Measurements from ENCODE around the gene CEP152.
"Not testable (repeated sequence)": the region's sequence is repeated elsewhere in the genome, so short reads cannot be mapped to it uniquely, and the experiment has no call there.

Gene CEP152

GRCh38 chr15:48810414-48811324 lies at the start of gene CEP152:
CEP152 (minus strand) TSS chr15:48811069; CDS start chr15:48805649, 5,420 bp downstream.
- peak; percentile 47 to 99 (median 92) for DNase-seq

DNA sequence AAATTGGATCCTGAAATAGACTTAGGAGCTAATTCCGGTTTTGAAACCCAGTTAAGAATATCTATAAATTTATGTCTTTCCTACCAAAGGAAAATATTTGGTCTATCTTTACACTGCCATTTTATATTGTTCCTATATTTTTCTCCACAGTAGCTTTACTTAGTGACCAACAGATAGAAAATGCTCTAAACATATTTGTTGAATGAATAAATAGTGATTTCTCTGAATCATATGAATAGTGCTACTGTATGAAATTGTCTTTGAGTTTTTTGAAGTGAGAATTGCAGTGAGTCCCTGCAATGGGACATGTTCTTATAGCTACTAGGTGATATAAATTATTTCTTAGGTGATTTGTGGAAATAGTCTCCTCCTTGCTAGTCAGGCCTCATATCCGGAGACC lies 48.6 kb upstream of the CEP152 start:
- DNase-seq = no peak

DNA sequence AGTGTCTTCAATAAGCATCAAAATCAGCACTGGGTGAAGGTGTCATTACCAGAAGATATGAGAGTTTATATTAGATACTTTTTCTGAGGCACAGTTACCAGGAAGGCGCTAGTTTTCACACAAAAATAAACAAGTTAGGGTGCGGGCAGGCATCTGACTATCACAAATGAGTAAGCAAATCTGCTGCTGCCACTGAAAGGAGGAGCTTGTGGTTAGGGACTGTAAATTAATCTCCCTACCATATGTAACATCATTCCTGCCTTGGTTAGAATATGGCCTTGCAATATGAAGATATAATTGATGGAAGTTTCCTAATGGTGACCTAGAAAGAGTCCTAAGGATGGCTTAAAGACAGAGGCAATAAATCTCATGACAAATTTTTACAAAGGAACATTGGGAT lies 47.5 kb upstream of the CEP152 start:
- no peak for DNase-seq

DNA sequence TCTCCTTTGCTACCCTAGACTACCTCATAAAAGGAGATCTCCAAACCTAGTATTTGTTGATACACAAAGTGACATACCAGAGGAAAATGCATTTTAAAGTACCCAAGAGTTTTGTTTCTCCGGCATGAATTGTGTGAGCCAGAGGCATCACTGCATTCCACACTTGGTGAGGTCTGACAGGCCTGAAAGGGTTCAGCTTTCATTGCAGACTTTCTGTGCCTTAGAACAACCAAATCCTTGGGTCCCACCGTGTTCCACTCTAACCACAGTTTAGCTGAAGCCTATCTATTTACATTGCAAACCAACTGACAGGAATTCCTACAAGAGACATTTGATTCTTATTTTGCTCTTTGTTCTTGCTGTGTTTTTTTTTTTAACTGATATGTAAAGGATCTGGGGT lies 46.1 kb upstream of the CEP152 start:
- DNase-seq = no peak

DNA sequence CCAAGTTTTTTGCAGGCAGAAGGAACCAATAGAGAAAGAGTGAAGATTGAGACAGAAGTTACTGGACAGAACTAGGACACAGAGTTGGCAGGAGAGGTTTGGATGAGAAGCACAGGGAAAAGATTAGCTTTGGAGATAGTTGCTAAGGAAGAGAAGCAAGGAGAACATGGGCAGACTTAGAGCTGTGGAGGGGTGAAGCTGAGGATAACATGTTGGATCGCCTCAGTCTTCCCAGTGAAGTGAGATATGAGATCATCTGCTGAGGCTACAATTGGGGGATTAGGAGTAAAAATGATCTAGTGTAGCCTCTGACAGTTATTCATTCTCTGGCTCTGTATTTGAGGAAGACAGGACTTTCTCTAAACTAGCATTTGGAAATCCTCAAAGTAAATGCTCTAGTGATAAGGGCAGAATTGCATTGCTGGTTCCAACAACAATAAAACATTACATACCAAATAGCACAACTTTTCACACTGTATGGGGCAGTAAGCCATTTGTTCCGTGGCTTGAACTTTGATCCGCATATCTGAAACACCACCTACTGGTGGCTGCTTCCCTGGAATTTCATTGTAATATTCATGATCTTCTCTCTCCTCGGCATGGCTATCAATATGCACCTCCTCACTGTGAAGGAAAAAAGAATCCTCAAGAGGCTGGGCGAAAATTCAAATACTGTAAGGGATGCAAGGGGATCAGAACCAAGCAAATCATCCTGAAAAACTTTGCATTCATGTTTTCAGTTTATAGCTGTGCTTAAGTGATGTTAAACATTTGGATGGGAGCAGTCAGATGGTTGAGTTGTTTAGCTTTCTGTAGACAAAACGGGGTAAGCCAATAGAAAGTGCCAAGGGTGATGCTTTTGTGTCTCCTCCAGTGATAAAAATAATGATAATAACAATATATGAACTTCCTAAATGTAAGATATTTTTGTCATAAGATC lies 44.9 kb upstream of the CEP152 start:
- peak in 3 of 58 donors; percentile 1 to 11 (median 7) for DNase-seq

DNA sequence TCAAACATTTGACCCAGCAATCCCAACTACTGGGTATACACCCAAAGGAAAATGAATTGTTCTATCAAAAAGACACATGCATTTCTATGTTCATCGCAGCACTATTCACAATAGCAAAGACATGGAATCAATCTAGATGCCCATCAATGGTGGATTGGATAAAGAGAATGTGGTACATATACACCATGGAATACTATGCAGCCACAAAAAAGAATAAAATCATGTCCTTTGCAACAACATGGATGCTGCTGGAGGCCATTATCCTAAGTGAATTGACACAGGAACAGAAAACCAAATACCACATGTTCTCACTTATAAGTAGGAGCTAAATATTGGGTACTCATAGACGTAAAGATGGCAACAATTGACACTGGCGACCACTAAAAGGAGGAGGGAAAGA lies 43.6 kb upstream of the CEP152 start:
- DNase-seq = not testable (repeated sequence)

DNA sequence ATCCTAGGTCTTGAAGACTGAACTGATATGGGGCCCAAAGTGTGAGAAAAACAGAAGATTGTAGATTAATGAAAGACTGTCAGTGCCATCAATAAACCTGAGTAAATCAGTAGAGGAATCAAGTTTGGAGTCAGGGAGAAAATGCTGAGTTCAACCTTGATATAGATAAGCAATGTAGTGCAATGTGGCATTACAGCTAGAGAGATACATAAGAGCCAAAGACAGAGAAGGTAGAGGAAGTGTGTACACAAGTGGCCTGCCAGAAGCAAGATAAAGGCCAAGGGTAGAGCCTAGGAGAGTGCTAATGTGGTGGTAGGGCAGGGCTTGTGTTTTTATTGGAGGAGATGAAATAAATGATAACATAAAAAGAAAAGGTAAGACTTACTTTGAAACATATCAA lies 41.1 kb upstream of the CEP152 start:
- no peak for DNase-seq

DNA sequence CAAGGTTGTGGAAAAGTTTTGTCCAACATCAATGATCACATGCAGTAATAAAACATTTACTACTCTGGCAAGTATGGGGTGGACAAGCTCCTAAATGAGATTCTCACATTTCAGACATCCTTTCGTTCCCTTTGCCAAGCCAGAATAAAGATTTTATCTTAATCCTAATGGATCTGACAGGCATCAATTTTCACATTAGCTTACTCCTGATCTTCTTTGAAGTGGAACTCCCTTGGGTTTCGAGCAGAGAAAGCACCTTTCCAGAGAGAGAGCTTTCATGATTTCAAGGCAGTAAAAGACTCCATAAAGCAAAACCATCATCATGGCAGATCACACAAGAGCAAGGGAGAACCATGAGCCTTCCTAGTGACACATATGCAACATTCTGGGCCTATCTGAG lies 39.8 kb upstream of the CEP152 start:
- DNase-seq = no peak

DNA sequence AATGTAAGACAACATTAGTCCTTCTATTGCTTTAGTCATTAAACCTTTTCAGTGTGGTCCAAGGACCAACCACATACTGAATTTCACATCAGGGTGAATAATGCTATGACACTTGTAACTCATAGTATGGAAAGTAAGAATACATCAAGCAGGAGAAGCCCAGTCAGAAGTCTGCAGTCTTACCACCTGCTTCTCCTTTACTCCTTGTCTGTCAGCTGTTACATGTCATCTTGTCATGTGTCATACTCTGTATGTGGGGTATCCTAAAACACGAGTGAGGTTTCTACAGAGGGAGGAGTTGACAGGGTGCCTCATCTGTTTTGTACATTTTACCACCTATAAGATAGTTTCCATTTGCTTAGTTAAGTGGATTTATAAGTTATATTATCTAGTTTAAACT lies 34.3 kb upstream of the CEP152 start:
- no peak for DNase-seq

DNA sequence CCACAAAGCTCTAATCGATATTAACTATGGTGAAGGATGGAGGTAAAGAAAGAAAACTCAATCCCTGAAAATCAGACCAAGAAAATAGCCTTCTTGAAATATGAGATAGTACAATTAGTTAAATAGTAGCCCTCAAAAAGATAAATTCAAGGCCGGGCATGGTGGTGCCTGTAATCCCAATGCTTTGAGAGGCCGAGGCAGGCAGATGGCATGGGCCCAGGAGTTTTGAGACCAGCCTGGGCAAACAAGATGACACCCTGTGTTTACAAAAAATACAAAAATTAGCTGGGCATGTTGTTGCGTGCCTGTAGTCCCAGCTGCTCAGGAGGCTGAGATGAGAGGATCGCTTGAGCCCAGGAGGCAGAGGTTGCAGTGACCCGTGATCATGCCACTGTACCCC lies 31.6 kb upstream of the CEP152 start:
- DNase-seq = no peak

GRCh38 chr15:48834756-48835155 lies 23.9 kb upstream of the CEP152 start:
- no peak for DNase-seq

DNA sequence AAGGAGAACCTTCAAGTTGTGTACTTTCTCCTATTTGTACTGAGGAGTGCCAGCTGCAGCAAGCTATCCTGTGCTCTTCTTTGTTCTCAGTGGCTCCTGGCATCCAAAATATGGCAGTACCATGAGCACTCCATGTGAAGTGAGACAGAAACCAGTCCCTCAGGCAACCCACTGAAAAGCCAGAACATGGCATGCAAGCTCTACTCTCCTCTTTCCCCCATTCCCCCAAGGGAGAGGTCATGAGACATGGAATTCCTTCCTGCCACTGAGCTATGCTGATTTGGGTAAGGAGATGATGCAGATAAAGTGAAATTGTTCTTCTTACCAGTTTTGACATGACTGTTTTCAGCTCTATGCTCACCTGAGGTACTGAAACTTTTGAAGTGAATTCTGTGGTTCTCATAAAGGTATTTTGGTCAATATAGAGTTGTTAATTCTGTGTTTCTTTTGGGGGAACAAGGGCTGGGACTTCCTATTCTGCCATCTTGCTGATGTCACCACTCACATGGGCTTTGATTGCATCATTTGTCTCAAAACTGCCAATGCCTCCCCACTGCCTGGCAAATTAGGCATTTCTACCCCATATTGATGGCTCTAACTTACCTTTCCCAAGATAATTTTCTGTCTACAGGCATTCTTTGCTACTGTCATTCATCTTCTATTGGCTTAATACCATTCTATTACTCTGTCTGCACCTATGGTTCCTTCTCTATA lies 22.8 kb upstream of the CEP152 start:
- DNase-seq = no peak

DNA sequence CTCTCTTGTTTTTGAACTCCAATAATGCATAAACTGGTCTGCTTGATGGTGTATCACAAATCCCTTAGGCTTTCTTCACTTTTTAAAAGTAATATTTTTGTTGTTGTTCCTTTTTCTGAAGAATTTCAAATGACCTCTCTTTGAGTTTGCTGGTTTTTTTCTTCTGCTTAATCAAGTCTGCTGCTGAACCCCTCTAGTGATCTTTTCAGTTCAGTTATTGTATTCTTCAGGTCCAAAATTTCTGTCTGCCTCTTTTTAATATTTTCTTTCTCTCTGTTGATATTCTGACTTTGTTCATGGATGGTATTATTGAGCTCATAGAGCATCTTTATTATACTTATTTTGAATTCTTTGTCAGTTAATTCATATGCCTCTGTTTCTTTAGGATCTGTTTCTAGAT lies 21.8 kb upstream of the CEP152 start:
- DNase-seq = no peak

DNA sequence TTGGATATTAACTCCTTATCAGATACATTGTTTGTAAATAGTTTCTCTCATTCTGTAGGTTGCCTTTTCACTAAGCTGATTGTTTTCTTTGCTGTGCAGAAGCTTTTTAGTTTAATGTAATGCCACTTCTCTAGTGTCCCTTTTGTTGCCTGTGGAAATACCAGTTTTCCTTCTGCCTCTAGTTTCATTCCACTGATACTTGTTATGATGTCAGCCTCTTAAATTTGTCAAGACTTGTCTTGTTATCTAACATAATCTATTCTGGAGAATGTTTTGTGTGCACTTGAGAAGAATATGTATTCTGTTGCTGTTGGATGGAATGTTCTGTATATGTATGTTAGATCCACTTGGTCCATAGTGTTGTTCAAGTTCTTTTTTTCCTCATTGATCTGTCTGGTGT lies 18.0 kb upstream of the CEP152 start:
- DNase-seq = no peak

GRCh38 chr15:48828471-48828870 lies 17.6 kb upstream of the CEP152 start:
- DNase-seq = no peak

- no peak for DNase-seq
Measured at GRCh38 chr15:48825075-48825474, 14.2 kb upstream of the CEP152 start.

- DNase-seq = no peak
Measured at GRCh38 chr15:48823706-48824105, 12.8 kb upstream of the CEP152 start.

- no peak for DNase-seq
Measured at GRCh38 chr15:48823237-48823636, 12.4 kb upstream of the CEP152 start.

DNA sequence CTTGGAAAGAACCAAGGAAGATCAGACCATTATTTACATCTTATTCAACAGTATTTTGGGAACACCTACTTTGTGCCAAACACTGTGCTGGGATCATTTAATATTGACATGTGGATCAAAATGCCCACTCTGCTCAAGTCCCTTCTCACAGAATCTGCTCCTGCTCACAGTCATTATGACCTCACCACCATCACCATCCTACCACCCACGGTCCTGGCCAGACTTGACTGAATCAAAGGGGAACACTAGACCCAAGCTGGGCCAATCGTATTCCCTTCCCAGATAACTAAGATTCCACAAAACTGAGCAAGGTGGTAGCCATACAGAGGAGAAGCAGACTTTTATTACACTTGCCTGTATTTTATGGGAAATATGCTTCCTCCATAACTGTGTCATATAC lies 3.4 kb upstream of the CEP152 start:
- no peak for DNase-seq

- DNase-seq = peak in 1 of 58 donors; percentile 2
Measured at GRCh38 chr15:48811325-48811958, 573 bp upstream of the CEP152 start.

DNA sequence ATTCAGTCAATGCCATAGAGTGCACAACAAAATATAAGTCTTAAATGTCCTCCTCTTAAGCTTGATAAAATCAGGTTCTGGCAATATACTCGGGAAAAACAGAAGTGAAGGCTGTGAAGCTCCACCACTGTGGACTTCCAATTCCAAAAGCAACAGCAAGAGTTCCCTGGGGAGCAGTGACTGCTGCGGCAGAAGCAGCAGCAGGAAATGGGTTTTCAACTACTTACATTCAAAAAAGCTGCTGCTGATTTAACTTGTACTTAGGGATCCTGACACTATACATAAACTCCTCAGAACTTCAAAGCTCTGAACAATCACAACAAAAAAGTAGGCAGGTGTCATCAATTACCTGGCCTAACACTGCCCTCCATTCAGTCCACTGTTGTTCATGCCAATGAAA lies 4.7 kb downstream of the CEP152 start:
- DNase-seq = no peak

Data from anterior cingulate cortex (tissue), 58 donors.